Activated naive CD4-positive, alpha-beta T cell treated with anti-CD3 and anti-CD28 coated beads, Interleukin-2, amount 50 U/mL, for 72 hours (primary cell): Measurements from ENCODE around the gene MICAL3. TPM values are rescaled to one million over a fixed set of nuclear protein-coding genes. Genes with fewer than 3 reads are reported as not detected.

Source experiments
- ATAC-seq, 2 donors: fragments of 150-1000 bp; cut with Tn5 transposase; 2 replicates each; pipeline ENCODE4 v1.10.0; 2021; ENCODE audit warnings: mild to moderate bottlenecking in 2 of 2, moderate library complexity in 2 of 2
- DNase-seq, 2 donors: peaks; one replicate each; pipeline ENCODE4 v3.0.0; 2021 to 2022; ENCODE audit warnings: low spot score in 2 of 2
- H3K27ac Mint-ChIP-seq, 2 donors: one replicate each; pipeline ENCODE4 v1.8.0; 2022; ENCODE audit warnings: mild to moderate bottlenecking in 2 of 2, mixed read lengths in 2 of 2
- H3K36me3 Mint-ChIP-seq, 2 donors: one replicate each; pipeline ENCODE4 v1.8.0; 2022; ENCODE audit warnings: mixed read lengths in 2 of 2
- H3K9me3 Mint-ChIP-seq, 2 donors: one replicate each; pipeline ENCODE4 v1.8.0; 2022; ENCODE audit warnings: mixed read lengths in 2 of 2
- total RNA-seq, 2 donors: library from RNA; stranded (reverse); gene quantifications; one replicate each; pipeline ENCODE4 v1.2.3, GENCODE V29; 2022

MICAL3 gene
- total RNA-seq, 2 donors from 2014 or later, result 19.5 to 30.2 TPM

DNA sequence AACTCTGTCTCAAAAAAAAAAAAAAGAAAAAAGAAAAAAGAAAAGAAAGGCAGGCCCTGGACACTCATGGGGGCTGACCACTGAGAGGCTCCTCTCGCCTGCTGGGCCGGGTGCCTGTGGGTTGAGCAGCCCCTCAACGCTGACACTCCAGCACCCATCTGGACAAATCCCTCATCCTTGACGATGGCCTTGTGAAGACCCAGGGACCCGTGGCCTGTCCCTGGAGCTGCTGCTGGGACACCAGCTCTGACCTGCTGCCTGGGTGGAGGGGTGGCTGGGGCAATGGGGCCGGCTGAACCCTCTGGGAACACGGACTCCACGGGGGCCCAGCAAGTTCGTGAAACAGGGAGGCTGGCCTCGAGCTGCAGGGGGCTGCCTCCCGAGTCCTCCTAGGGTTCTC, 239.6 kb downstream of the MICAL3 start:
- no peaks in the 10 kb centered on the region for H3K9me3 Mint-ChIP-seq
- no peaks in the 10 kb centered on the region for H3K36me3 Mint-ChIP-seq

GRCh38 chr22:17783773-17784480, 240.4 kb downstream of the MICAL3 start:
- no peak for DNase-seq
- Mint-ChIP-seq H3K9me3 (no peaks in the 10 kb centered on the region), H3K36me3 (no peaks in the 10 kb centered on the region), H3K27ac (peak overlapping the region in 1 of 2 donors; percentile 26)
- no peak for ATAC-seq

More for the DNA sequence above, 239.6 kb downstream of the MICAL3 start:
- ATAC-seq (peak in 1 of 2 donors; percentile 2), DNase-seq (no peak)
- no peak overlapping the region for H3K27ac Mint-ChIP-seq

DNA sequence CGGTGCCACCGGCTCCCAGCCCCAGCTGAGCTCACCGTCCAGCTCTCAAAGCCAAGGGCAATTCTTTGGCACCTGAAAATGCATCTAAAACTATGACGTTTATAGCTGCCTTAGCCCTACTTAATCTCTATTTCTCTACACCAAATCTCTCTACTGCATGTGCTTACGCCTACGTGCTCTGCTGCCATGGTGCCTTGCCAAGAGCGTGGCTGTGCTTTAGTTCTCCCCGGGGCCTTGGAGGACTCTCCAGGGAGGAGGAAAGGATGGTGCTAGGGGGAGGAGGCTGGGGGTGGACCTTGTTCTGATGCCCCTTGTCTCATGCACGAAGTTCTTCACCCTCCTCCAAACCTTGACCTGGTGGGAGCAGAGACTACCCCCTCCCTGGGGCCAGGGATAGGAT, 241.0 kb downstream of the MICAL3 start:
- no peak for DNase-seq
- no peaks in the 10 kb centered on the region for H3K36me3 Mint-ChIP-seq
- no peak for ATAC-seq
- H3K9me3 Mint-ChIP-seq, result no peaks in the 10 kb centered on the region
- no peak overlapping the region for H3K27ac Mint-ChIP-seq

GRCh38 chr22:17782621-17783020, 241.7 kb downstream of the MICAL3 start:
- no peaks in the 10 kb centered on the region for H3K36me3 Mint-ChIP-seq
- H3K9me3 Mint-ChIP-seq, result no peaks in the 10 kb centered on the region
- ATAC-seq (no peak), DNase-seq (no peak)
- H3K27ac Mint-ChIP-seq, result no peak overlapping the region

GRCh38 chr22:17782158-17782557, 242.2 kb downstream of the MICAL3 start:
- H3K9me3 Mint-ChIP-seq, result no peaks in the 10 kb centered on the region
- no peak for DNase-seq
- H3K27ac Mint-ChIP-seq, result no peak overlapping the region
- H3K36me3 Mint-ChIP-seq, result no peaks in the 10 kb centered on the region
- ATAC-seq, result no peak

- H3K9me3 Mint-ChIP-seq, result no peaks in the 10 kb centered on the region
- DNase-seq (peak in 1 of 2 donors; percentile 80), ATAC-seq (peak; percentile 49 to 65)
- peak overlapping the region in 1 of 2 donors; percentile 60 for H3K27ac Mint-ChIP-seq
- no peaks in the 10 kb centered on the region for H3K36me3 Mint-ChIP-seq
These were observed 242.9 kb downstream of the MICAL3 start for GRCh38 chr22:17781319-17782031.

GRCh38 chr22:17780741-17781318, 243.5 kb downstream of the MICAL3 start:
- no peak for ATAC-seq
- no peaks in the 10 kb centered on the region for H3K36me3 Mint-ChIP-seq
- no peaks in the 10 kb centered on the region for H3K9me3 Mint-ChIP-seq
- DNase-seq, result no peak
- H3K27ac Mint-ChIP-seq, result peak overlapping the region in 1 of 2 donors; percentile 77

GRCh38 chr22:17780116-17780740, 244.1 kb downstream of the MICAL3 start:
- no peaks in the 10 kb centered on the region for H3K9me3 Mint-ChIP-seq
- ATAC-seq (peak in 1 of 2 donors; percentile 35), DNase-seq (no peak)
- no peaks in the 10 kb centered on the region for H3K36me3 Mint-ChIP-seq
- peak overlapping the region in 1 of 2 donors; percentile 77 for H3K27ac Mint-ChIP-seq

DNA sequence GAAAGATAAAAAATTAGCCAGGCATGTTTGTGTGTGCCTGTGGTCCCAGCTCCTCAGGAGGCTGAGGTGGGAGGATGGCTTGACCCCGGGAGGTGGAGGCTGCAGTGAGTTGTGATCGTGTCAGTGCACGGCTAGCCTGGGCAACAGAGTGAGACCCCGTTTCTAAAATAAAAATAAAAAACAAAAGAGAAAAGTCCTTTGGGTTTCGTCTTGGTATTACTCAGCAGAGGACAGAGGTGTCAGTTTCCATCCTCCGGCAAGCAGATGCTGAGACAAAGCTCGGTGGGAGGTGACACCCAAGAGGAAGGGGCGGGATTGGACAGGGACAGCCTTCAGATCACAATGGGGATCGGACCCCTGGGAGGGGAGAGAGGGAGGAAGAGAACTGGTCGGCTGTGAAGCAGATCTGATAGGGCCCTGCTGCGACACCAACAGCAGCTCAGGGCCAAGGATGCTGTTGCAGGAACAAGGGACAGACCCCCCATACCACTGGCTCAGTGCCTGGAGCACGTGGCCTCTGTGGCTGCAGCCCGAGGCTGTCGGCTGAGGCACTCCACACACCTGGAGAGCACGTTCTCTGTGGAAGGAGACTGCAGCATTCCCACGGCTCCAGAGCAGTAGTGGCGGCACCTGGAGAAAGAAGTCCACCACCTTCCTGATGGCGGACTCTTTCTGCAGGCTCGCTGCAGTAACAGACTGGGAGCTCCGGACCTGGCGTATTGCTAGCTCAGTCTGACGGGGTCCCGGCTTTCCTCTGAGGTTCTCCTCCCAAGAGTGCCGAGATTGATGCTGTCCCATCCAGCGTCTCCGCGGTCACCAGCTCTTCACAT, 244.9 kb downstream of the MICAL3 start:
- H3K27ac Mint-ChIP-seq, result peak overlapping the region in 1 of 2 donors; percentile 77
- DNase-seq, result no peak
- H3K36me3 Mint-ChIP-seq, result no peaks in the 10 kb centered on the region
- no peak for ATAC-seq
- H3K9me3 Mint-ChIP-seq, result no peaks in the 10 kb centered on the region

GRCh38 chr22:17778412-17778976, 245.9 kb downstream of the MICAL3 start:
- Mint-ChIP-seq H3K27ac (peak overlapping the region in 1 of 2 donors; percentile 91), H3K36me3 (no peaks in the 10 kb centered on the region), H3K9me3 (no peaks in the 10 kb centered on the region)
- no peak for DNase-seq
- no peak for ATAC-seq

DNA sequence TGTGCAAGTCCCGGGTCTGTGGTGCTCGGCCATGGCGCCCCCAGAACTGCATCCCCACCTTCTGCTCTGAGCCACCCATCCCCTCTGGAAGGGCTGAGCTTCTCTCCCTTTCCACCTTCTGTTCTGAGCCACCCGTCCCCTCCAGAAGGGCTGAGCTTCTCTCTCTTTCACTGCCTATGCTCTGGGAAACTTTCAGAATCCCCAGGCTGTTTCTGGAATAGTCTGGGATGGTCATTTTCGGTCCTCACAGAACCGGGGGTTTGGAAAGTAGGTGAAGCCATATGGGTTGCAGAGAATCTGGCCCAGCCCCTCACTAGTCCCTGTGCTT, 246.7 kb downstream of the MICAL3 start:
- Mint-ChIP-seq H3K36me3 (no peaks in the 10 kb centered on the region), H3K9me3 (no peaks in the 10 kb centered on the region), H3K27ac (peak overlapping the region; percentile 91 to 96)
- ATAC-seq (no peak), DNase-seq (no peak)

DNA sequence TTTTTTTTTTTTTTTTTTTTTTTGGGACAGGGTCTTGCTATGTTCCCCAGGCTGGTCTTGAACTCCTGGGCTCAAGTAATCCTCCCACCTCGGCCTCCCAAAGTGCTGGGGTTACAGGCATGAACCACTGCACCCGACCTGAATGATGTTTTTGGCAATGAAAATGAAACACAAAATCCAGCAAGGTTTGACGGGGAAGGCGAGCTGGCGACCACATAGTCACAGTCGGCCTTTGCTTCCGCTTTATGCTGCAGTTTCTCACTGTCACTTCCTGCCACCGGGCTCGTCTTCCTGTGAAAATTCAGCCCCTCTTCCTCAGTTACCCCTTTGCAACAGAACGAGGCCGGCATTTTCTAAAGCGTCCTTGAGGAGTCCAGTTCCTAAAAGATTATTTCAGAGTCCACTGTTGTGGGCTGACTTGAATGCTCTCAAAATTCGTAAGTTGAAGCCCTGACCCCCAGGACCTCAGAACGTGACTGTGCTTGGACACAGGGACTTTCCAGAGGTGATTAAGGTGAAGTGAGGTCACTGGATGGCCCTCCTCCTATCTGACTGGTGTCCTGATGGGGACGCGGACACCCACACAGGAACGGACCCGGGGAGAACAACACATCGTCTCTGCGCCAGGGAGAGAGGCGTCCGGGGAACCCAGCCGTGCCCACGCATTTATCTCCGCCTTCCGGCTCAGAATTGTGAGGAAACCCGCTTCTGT, 247.2 kb downstream of the MICAL3 start:
- ATAC-seq (peak; percentile 45 to 55), DNase-seq (peak; percentile 58 to 77)
- H3K36me3 Mint-ChIP-seq, result no peaks in the 10 kb centered on the region
- H3K27ac Mint-ChIP-seq, result peak overlapping the region; percentile 91 to 96
- no peaks in the 10 kb centered on the region for H3K9me3 Mint-ChIP-seq

- no peak for ATAC-seq
- Mint-ChIP-seq H3K36me3 (no peaks in the 10 kb centered on the region), H3K9me3 (no peaks in the 10 kb centered on the region), H3K27ac (peak overlapping the region; percentile 88 to 91)
- DNase-seq, result no peak
These were observed 248.4 kb downstream of the MICAL3 start for GRCh38 chr22:17775781-17776465.

DNA sequence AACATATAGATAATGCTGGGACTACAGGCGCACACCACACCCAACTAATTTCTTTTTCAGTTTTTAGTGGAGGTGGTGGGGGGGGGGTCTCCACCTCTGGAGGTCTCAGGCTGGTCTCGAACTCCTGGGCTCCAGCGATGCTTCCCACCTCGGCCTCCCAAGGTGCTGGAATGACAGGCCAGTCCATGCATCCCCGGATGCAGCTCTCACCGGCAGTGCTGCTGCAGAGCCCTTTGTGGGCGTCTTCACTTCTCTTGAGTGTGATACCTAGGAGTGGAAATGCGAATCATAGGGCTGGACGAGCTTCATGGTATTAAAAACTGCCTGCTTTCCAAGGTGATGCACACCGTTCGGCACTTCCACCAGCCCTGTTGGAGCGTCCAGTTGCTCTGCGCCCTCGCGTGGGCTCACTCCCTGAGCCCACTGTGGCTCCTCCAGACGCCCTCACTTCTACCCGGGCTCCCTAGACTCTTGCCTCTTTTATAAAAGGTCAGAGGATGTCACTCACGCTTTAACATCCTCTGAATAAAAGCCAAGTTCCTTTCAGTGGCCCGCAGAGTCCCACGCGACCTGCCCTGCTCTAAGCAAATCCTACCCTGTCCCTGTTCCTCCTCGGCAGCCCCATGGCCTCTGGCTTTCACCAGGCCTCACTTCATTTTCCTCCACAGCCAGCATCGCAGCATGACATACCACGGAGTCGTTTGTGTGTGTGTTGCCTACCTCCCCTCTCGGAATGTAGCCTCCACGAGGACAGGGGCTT, 249.3 kb downstream of the MICAL3 start:
- peak in 1 of 2 donors; percentile 6 for ATAC-seq
- Mint-ChIP-seq H3K9me3 (no peaks in the 10 kb centered on the region), H3K27ac (peak overlapping the region in 1 of 2 donors; percentile 91), H3K36me3 (peaks cover 0 to 4% of the 10 kb centered on the region in 2 donors)
- no peak for DNase-seq
